Transverse colon (tissue), 4 donors: Measurements from ENCODE around the gene TMEM131L. TPM values are rescaled to one million over a fixed set of nuclear protein-coding genes. Genes with fewer than 3 reads are reported as not detected.

Experiments
- DNase-seq: peaks from one replicate; pipeline ENCODE4 v3.0.0-alpha.2; 2019
- H3K27ac ChIP-seq, 4 donors: fragments of 200-600 bp; sonication (generic); 2 replicates each; pipeline ENCODE4 v1.5.1; 2016 to 2018; ENCODE audit warnings: inconsistent platforms in 4 of 4
- H3K27me3 ChIP-seq: fragments of 200-600 bp; sonication (generic); 2 replicates; pipeline ENCODE4 v1.5.1; 2017; ENCODE audit warnings: inconsistent platforms
- H3K36me3 ChIP-seq, 4 donors: fragments of 200-600 bp; sonication (generic); 2 replicates each; pipeline ENCODE4 v1.5.1; 2017 to 2019; ENCODE audit warnings: inconsistent platforms in 4 of 4
- H3K4me1 ChIP-seq, 4 donors: fragments of 200-600 bp; sonication (generic); 2 replicates each; pipeline ENCODE4 v1.5.1; 2017 to 2020; ENCODE audit warnings: inconsistent platforms in 4 of 4
- H3K4me3 ChIP-seq, 4 donors: fragments of 200-600 bp; sonication (generic); 1 replicate in 1 of 4; 2 replicates in 3 of 4; pipeline versions ENCODE4 v1.5.1 to v1.6.1; 2017 to 2019; ENCODE audit warnings: inconsistent platforms in 4 of 4
- H3K9me3 ChIP-seq, 2 donors: fragments of 200-600 bp; sonication (generic); 2 replicates each; pipeline ENCODE4 v1.5.1; 2017 to 2019; ENCODE audit warnings: inconsistent platforms in 2 of 2
- EP300 ChIP-seq: sonication (generic); formaldehyde crosslinking; IDR thresholded peaks from one replicate; pipeline ENCODE4 v1.6.1; 2017; ENCODE audit warnings: antibody characterized with exemption, low read depth
- POLR2A ChIP-seq: fragments of 450-650 bp; IDR thresholded peaks from one replicate; pipeline ENCODE4 v1.6.1; 2016; ENCODE audit warnings: antibody characterized with exemption, mild to moderate bottlenecking, moderate library complexity
- POLR2AphosphoS5 ChIP-seq, 3 donors: sonication (generic); formaldehyde crosslinking; IDR thresholded peaks; one replicate each; pipeline ENCODE4 v1.6.1; 2016; ENCODE audit warnings: antibody characterized with exemption in 3 of 3
- WGBS, 2 donors: methylation state at CpG; one replicate each; pipeline ENCODE4 v1.1.5; 2018; ENCODE audit warnings: low coverage in 1 of 2; 5-methylcytosine and 5-hydroxymethylcytosine counted together
- in situ Hi-C, 4 donors: fragments of 200-750 bp; cut with MboI; loops; one replicate each; pipeline versions ENCODE4 v1.15.0 to v1.15.1; 2017; ENCODE audit warnings: low sequenced_read_pairs in 3 of 4, low pct_ligation_motif_present in 1 of 4, low pct_unique_long_range_greater_than_20kb in 1 of 4
- intact Hi-C: fragments of 100-400 bp; cut with DNase I; formaldehyde crosslinking; loops from one replicate; pipeline ENCODE4 v1.15.1; 2023; ENCODE audit warnings: low total_unique reads
- total RNA-seq, 4 donors: library from RNA; depleted of rRNA; stranded (reverse); fragments of >200 nt; gene quantifications; one replicate each; pipeline ENCODE4 v1.1.0, GENCODE V29; 2016
- TF ChIP-seq, protein P1 (sequence below), 5 experiments: fragments of 200-600 bp in 3 of 5; fragments of 450-650 bp in 2 of 5; sonication (generic) in 3 of 5; IDR thresholded peaks; 1 replicate in 2 of 5; 2 replicates in 3 of 5; pipeline ENCODE4 v1.5.1; 2016 to 2017; ENCODE audit warnings: antibody characterized with exemption in 5 of 5, inconsistent platforms in 3 of 5, mild to moderate bottlenecking in 2 of 5, moderate library complexity in 1 of 5

Gene TMEM131L
- total RNA-seq, 4 donors from 2014 or later = 5.2 to 14.8 (median 8.3) TPM

DNA sequence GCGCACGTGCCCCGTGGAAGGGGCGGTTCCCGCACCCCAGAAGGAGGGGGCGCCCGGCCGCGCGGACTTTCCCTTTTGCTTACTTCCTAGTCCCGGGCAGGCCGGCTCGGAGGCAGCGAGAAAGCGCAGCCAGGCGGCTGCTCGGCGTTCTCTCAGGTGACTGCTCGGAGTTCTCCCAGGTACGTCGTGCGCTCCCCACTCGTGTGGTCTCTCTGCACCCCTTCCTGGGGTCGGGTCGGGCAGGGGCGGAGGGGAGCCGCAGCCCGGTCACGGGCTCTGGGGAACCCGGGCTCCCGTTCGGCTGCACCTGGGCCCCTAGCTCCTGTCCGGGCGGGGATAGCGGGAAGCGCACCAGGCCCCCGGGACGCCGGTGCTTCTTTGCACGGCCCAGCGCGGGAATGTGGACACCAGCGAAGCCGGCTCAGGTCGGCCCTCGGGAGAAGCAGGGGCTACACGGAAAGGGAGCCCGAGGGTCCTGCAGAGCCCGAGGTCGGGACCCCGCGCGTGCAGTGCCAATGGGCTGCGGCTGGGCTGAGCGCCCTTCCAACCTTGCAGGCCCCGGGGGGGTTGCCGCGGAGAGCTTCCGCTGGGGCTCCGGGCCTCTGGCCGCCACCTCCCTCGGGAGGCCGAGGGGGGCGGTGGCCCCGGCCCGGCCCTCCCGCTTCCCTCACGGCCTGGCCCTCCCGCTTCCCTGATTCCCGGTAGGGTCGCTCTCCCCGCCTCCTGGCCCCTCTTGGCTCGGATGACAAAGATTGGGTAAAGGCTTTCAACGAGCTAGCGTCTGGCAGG lies 218.2 kb downstream of the TMEM131L start, which contains the start of gene TLR2:
TSS of gene TLR2 (plus strand) at position 99 of the 789 bp plus-strand sequence. CDS start 18,628 bp downstream, outside the sequence.
- TF ChIP-seq, protein P1, sequence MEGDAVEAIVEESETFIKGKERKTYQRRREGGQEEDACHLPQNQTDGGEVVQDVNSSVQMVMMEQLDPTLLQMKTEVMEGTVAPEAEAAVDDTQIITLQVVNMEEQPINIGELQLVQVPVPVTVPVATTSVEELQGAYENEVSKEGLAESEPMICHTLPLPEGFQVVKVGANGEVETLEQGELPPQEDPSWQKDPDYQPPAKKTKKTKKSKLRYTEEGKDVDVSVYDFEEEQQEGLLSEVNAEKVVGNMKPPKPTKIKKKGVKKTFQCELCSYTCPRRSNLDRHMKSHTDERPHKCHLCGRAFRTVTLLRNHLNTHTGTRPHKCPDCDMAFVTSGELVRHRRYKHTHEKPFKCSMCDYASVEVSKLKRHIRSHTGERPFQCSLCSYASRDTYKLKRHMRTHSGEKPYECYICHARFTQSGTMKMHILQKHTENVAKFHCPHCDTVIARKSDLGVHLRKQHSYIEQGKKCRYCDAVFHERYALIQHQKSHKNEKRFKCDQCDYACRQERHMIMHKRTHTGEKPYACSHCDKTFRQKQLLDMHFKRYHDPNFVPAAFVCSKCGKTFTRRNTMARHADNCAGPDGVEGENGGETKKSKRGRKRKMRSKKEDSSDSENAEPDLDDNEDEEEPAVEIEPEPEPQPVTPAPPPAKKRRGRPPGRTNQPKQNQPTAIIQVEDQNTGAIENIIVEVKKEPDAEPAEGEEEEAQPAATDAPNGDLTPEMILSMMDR (IDR thresholded peaks at IDR 0.05) = no peak
- TF ChIP-seq EP300 (no peak), POLR2A (peak; percentile 38), POLR2AphosphoS5 (IDR thresholded peaks at IDR 0.05) (peak in 2 of 3 donors; percentile 17 to 20)
- intact Hi-C loops (no loop called here), in situ Hi-C loops (no loop called here)
- DNase-seq = peak; percentile 73
- H3K27me3 ChIP-seq = peaks cover 27% of the 10 kb centered on the region
- H3K9me3 ChIP-seq = peaks cover 13 to 15% of the 10 kb centered on the region in 2 donors
- H3K4me1 ChIP-seq = peaks cover 0 to 17% (median 14%) of the 10 kb centered on the region in 4 donors
- 0% methylated on average over 5 of the region's 75 CpGs; no CpG with 5 or more reads in 1 of the 2 donors for whole genome bisulfite sequencing, 2 donors
- peak within 1 kb of the TSS; percentile 49 to 80 (median 54) for H3K4me3 ChIP-seq
- peaks cover 0 to 8% (median 0%) of the 10 kb centered on the region in 4 donors for H3K36me3 ChIP-seq
- H3K27ac ChIP-seq = peak within 1 kb of the TSS; percentile 20 to 56 (median 50)

DNA sequence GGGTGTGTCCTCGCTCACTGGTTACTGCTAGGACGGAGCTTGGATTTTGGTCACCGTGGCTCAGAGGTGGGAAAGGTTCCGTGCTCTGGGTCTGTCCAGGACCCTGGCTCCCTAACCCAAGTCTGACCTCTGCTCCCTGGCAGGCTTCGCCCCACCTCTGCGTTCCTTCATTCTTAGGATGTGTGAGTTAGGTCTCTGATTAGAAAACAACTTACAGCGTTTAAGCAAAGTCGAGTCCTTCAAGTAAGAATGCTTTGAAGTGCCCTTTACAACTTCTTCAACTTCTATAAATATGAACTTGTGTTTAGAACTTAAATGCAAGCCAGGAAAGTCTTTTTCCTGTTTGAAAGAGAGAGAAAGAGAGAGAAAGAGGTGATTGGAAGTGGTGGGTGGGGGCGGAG lies 218.8 kb downstream of the TMEM131L start:
- Histone ChIP-seq H3K4me1 (peaks cover 0 to 17% (median 14%) of the 10 kb centered on the region in 4 donors), H3K27me3 (peaks cover 27% of the 10 kb centered on the region), H3K9me3 (peaks cover 13 to 15% of the 10 kb centered on the region in 2 donors), H3K27ac (peak overlapping the region in 1 of 4 donors; percentile 56), H3K4me3 (peak overlapping the region in 3 of 4 donors; percentile 49 to 80 (median 53)), H3K36me3 (peaks cover 0 to 8% (median 0%) of the 10 kb centered on the region in 4 donors)
- no peak for TF ChIP-seq POLR2A
- no peak for TF ChIP-seq POLR2AphosphoS5 (IDR thresholded peaks at IDR 0.05)
- TF ChIP-seq EP300 = no peak
- TF ChIP-seq, protein P1 (IDR thresholded peaks at IDR 0.05) = no peak
- 14 to 24% methylated on average over 1 to 8 of the region's 9 CpGs for WGBS, 2 donors
- intact Hi-C loops (no loop called here), in situ Hi-C loops (no loop called here)
- DNase-seq = no peak

Other genes with a start within 250 kb of the TMEM131L start
- gene MND1, start 121.7 kb upstream of the TMEM131L start, total RNA-seq = 1 to 10 TPM in 2 of 4 donors, under 1 TPM in 1, not detected in 1; 0.80 to 3.2 (median 1.4) TPM
- gene TLR2, start 217.9 kb downstream of the TMEM131L start, total RNA-seq = 10 to 100 TPM in 2 of 4 donors, 1 to 10 TPM in 1, under 1 TPM in 1; 0.40 to 17.6 (median 9.1) TPM